Body of pancreas (tissue), 4 donors: ENCODE measurements around the gene CELSR3. TPM values are rescaled to one million over a fixed set of nuclear protein-coding genes. Genes with fewer than 3 reads are reported as not detected.

Experiments
- ATAC-seq: fragments of 150-250 bp; one replicate; pipeline ENCODE4 v1.9.1; 2016
- DNase-seq, 4 donors: peaks; one replicate each; pipeline ENCODE4 v3.0.0-alpha.2; 2019
- H3K27ac ChIP-seq, 4 donors: fragments of 200-600 bp; sonication (generic); 1 replicate in 3 of 4; 2 replicates in 1 of 4; pipeline versions ENCODE4 v1.5.1 to v1.6.1; 2016 to 2019; ENCODE audit warnings: mild to moderate bottlenecking in 1 of 4, mixed read lengths in 1 of 4, moderate library complexity in 1 of 4
- H3K27me3 ChIP-seq, 2 donors: fragments of 200-600 bp; sonication (generic); one replicate each; pipeline ENCODE4 v1.6.0; 2016; ENCODE audit warnings: mild to moderate bottlenecking in 1 of 2
- H3K36me3 ChIP-seq, 2 donors: fragments of 200-600 bp; sonication (generic); replicated peaks in 1 of 2; 2 replicates each; pipeline ENCODE4 v1.5.1; 2016; ENCODE audit warnings: low read depth in 2 of 2; ENCODE audit not compliant: insufficient read depth in 1 of 2
- H3K4me1 ChIP-seq: fragments of 200-600 bp; sonication (generic); one replicate; pipeline ENCODE4 v1.6.0; 2016
- H3K4me3 ChIP-seq, 2 donors: fragments of 200-600 bp; sonication (generic); 1 replicate in 1 of 2; 2 replicates in 1 of 2; pipeline ENCODE4 v1.5.1; 2016 to 2019
- H3K9me3 ChIP-seq, 3 donors: fragments of 200-600 bp; sonication (generic); 1 replicate in 2 of 3; 2 replicates in 1 of 3; pipeline ENCODE4 v1.5.1; 2016
- POLR2A ChIP-seq, 3 donors: fragments of 450-650 bp; IDR thresholded peaks; one replicate each; pipeline ENCODE4 v1.6.1; 2016; ENCODE audit warnings: antibody characterized with exemption in 3 of 3, mild to moderate bottlenecking in 2 of 3
- whole genome bisulfite sequencing, 2 donors: methylation state at CpG; one replicate each; pipeline ENCODE4 v1.1.5; 2017; 5-methylcytosine and 5-hydroxymethylcytosine counted together
- intact Hi-C: fragments of 100-400 bp; cut with DNase I; formaldehyde crosslinking; loops from one replicate; pipeline ENCODE4 v1.15.1; 2023
- total RNA-seq, 2 donors: library from RNA; depleted of rRNA; stranded (reverse); fragments of >200 nt; gene quantifications; one replicate each; pipeline ENCODE4 v1.1.0, GENCODE V29; 2016
- TF ChIP-seq, protein P1 (sequence below), 7 experiments: fragments of 450-650 bp in 4 of 7; fragments of 200-600 bp in 3 of 7; sonication (generic) in 3 of 7; IDR thresholded peaks; one replicate each; pipeline ENCODE4 v1.5.1; 2016 to 2019; ENCODE audit warnings: antibody characterized with exemption in 7 of 7

CELSR3 gene
- total RNA-seq, 2 donors from 2014 or later: 0.66 to 2.6 TPM

- no peaks in the 10 kb centered on the region for H3K27me3 ChIP-seq
- peaks cover 18 to 36% of the 10 kb centered on the region in 2 donors for H3K36me3 ChIP-seq
- H3K4me3 ChIP-seq: no peak overlapping the region
- H3K27ac ChIP-seq: no peak overlapping the region
- no peaks in the 10 kb centered on the region for H3K9me3 ChIP-seq
- DNase-seq (no peak), ATAC-seq (no peak)
- peaks cover 10% of the 10 kb centered on the region for H3K4me1 ChIP-seq
- TF ChIP-seq POLR2A (IDR thresholded peaks at IDR 0.05): no peak
- TF ChIP-seq, protein P1, sequence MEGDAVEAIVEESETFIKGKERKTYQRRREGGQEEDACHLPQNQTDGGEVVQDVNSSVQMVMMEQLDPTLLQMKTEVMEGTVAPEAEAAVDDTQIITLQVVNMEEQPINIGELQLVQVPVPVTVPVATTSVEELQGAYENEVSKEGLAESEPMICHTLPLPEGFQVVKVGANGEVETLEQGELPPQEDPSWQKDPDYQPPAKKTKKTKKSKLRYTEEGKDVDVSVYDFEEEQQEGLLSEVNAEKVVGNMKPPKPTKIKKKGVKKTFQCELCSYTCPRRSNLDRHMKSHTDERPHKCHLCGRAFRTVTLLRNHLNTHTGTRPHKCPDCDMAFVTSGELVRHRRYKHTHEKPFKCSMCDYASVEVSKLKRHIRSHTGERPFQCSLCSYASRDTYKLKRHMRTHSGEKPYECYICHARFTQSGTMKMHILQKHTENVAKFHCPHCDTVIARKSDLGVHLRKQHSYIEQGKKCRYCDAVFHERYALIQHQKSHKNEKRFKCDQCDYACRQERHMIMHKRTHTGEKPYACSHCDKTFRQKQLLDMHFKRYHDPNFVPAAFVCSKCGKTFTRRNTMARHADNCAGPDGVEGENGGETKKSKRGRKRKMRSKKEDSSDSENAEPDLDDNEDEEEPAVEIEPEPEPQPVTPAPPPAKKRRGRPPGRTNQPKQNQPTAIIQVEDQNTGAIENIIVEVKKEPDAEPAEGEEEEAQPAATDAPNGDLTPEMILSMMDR (IDR thresholded peaks at IDR 0.05): no peak
- intact Hi-C loops: no loop called here
- WGBS, 2 donors: 88 to 96% methylated on average over 2 of the region's 2 CpGs
Measured at GRCh38 chr3:48690846-48691458, 28.3 kb upstream of the CELSR3 start.

- WGBS, 2 donors: 62 to 77% methylated on average over 4 to 5 of the region's 5 CpGs
- Histone ChIP-seq H3K4me3 (no peak overlapping the region), H3K27me3 (no peaks in the 10 kb centered on the region), H3K27ac (no peak overlapping the region), H3K36me3 (peaks cover 18 to 34% of the 10 kb centered on the region in 2 donors), H3K4me1 (peaks cover 6% of the 10 kb centered on the region), H3K9me3 (no peaks in the 10 kb centered on the region)
- ATAC-seq: no peak
- no peak for DNase-seq
- intact Hi-C loops: no loop called here
- TF ChIP-seq POLR2A (IDR thresholded peaks at IDR 0.05): no peak
- TF ChIP-seq, protein P1 (IDR thresholded peaks at IDR 0.05): no peak
Measured at GRCh38 chr3:48689384-48689783, 26.7 kb upstream of the CELSR3 start.

- ATAC-seq: no peak
- TF ChIP-seq, protein P1 (IDR thresholded peaks at IDR 0.05): no peak
- no peak for TF ChIP-seq POLR2A (IDR thresholded peaks at IDR 0.05)
Measured at GRCh38 chr3:48688737-48689075, 26.0 kb upstream of the CELSR3 start.

GRCh38 chr3:48688032-48688736, 25.5 kb upstream of the CELSR3 start:
- no peak overlapping the region for H3K27ac ChIP-seq
- ATAC-seq (no peak), DNase-seq (no peak)
- H3K4me3 ChIP-seq: no peak overlapping the region
- peaks cover 18% of the 10 kb centered on the region for H3K4me1 ChIP-seq
- peaks cover 13 to 34% of the 10 kb centered on the region in 2 donors for H3K36me3 ChIP-seq
- no peaks in the 10 kb centered on the region for H3K9me3 ChIP-seq
- 83 to 85% methylated on average over 10 to 18 of the region's 18 CpGs for WGBS, 2 donors
- H3K27me3 ChIP-seq: no peaks in the 10 kb centered on the region
- no peak for TF ChIP-seq POLR2A (IDR thresholded peaks at IDR 0.05)
- TF ChIP-seq, protein P1 (IDR thresholded peaks at IDR 0.05): no peak
- intact Hi-C loops: no loop called here

More at GRCh38 chr3:48688737-48689075, 26.0 kb upstream of the CELSR3 start:
- DNase-seq: no peak
- Histone ChIP-seq H3K36me3 (peaks cover 18 to 34% of the 10 kb centered on the region in 2 donors), H3K27ac (no peak overlapping the region), H3K27me3 (no peaks in the 10 kb centered on the region), H3K4me1 (peaks cover 12% of the 10 kb centered on the region), H3K9me3 (no peaks in the 10 kb centered on the region), H3K4me3 (no peak overlapping the region)
- intact Hi-C loops: no loop called here
- 100% methylated on average over 1 of the region's 3 CpGs; no CpG with 5 or more reads in 1 of the 2 donors for WGBS, 2 donors
